ENCODE results near the gene BCAS3. TPM values are rescaled to one million over a fixed set of nuclear protein-coding genes. Genes with fewer than 3 reads are reported as not detected.
"Not testable (repeated sequence)": the region's sequence is repeated elsewhere in the genome, so short reads cannot be mapped to it uniquely, and the experiment has no call there.

BCAS3 gene
- polyA plus RNA-seq, 1 experiment = 17.5 TPM

GRCh38 chr17:60749708-60750107, 72.1 kb downstream of the BCAS3 start:
- ChIA-PET POLR2A (no interaction called here), CTCF (no interaction called here)

GRCh38 chr17:60750640-60751039, 73.0 kb downstream of the BCAS3 start:
- no peaks in the 10 kb centered on the region for H3K27me3 ChIP-seq (ENCODE audit: control insufficient read depth, insufficient read depth, low read length)
- H3K9me3 ChIP-seq (ENCODE audit: control insufficient read depth, insufficient read depth, low read length) = no peaks in the 10 kb centered on the region
- TF ChIP-seq CTCF (IDR thresholded peaks at IDR 0.05; ENCODE audit: low read depth, low read length) = no peak
- H3K4me3 ChIP-seq (ENCODE audit: low read depth, low read length) = no peak overlapping the region
- POLR2A ChIA-PET = no interaction called here
- DNase-seq (ENCODE audit: low read depth, low spot score) = no peak
- H3K27ac ChIP-seq (ENCODE audit: low read depth, low read length) = no peak overlapping the region
- CTCF ChIA-PET = no interaction called here

More at GRCh38 chr17:60749708-60750107, 72.1 kb downstream of the BCAS3 start:
- Histone ChIP-seq H3K27me3 (ENCODE audit: control insufficient read depth, insufficient read depth, low read length) (no peaks in the 10 kb centered on the region), H3K27ac (ENCODE audit: low read depth, low read length) (no peak overlapping the region), H3K9me3 (ENCODE audit: control insufficient read depth, insufficient read depth, low read length) (no peaks in the 10 kb centered on the region), H3K4me3 (ENCODE audit: low read depth, low read length) (no peak overlapping the region)
- no peak for TF ChIP-seq CTCF (IDR thresholded peaks at IDR 0.05; ENCODE audit: low read depth, low read length)
- DNase-seq (ENCODE audit: low read depth, low spot score) = no peak

GRCh38 chr17:60751884-60752283, 74.2 kb downstream of the BCAS3 start:
- H3K4me3 ChIP-seq (ENCODE audit: low read depth, low read length) = no peak overlapping the region
- no peak for TF ChIP-seq CTCF (IDR thresholded peaks at IDR 0.05; ENCODE audit: low read depth, low read length)
- no peak for DNase-seq (ENCODE audit: low read depth, low spot score)
- H3K27me3 ChIP-seq (ENCODE audit: control insufficient read depth, insufficient read depth, low read length) = no peaks in the 10 kb centered on the region
- POLR2A ChIA-PET = no interaction called here
- H3K27ac ChIP-seq (ENCODE audit: low read depth, low read length) = no peak overlapping the region
- CTCF ChIA-PET = no interaction called here
- H3K9me3 ChIP-seq (ENCODE audit: control insufficient read depth, insufficient read depth, low read length) = no peaks in the 10 kb centered on the region

- Histone ChIP-seq H3K4me3 (ENCODE audit: low read depth, low read length) (no peak overlapping the region), H3K9me3 (ENCODE audit: control insufficient read depth, insufficient read depth, low read length) (no peaks in the 10 kb centered on the region), H3K27me3 (ENCODE audit: control insufficient read depth, insufficient read depth, low read length) (no peaks in the 10 kb centered on the region), H3K27ac (ENCODE audit: low read depth, low read length) (no peak overlapping the region)
- CTCF ChIA-PET = no interaction called here
- no peak for DNase-seq (ENCODE audit: low read depth, low spot score)
- POLR2A ChIA-PET = no interaction called here
- TF ChIP-seq CTCF (IDR thresholded peaks at IDR 0.05; ENCODE audit: low read depth, low read length) = no peak
Measured at GRCh38 chr17:60752873-60753577, 75.4 kb downstream of the BCAS3 start.

- TF ChIP-seq CTCF (IDR thresholded peaks at IDR 0.05; ENCODE audit: low read depth, low read length) = no peak
- ChIA-PET CTCF (interaction anchor here (0.6 kb wide), 1 partner anchor 156 kb away, joined by 3 read pairs; no protein-coding TSS in a partner anchor), POLR2A (no interaction called here)
- Histone ChIP-seq H3K9me3 (ENCODE audit: control insufficient read depth, insufficient read depth, low read length) (no peaks in the 10 kb centered on the region), H3K27ac (ENCODE audit: low read depth, low read length) (no peak overlapping the region), H3K4me3 (ENCODE audit: low read depth, low read length) (no peak overlapping the region), H3K27me3 (ENCODE audit: control insufficient read depth, insufficient read depth, low read length) (no peaks in the 10 kb centered on the region)
- DNase-seq (ENCODE audit: low read depth, low spot score) = no peak
Measured at GRCh38 chr17:60754057-60754604, 76.5 kb downstream of the BCAS3 start.

- H3K27me3 ChIP-seq (ENCODE audit: control insufficient read depth, insufficient read depth, low read length); H3K4me3 ChIP-seq (ENCODE audit: low read depth, low read length); H3K27ac ChIP-seq (ENCODE audit: low read depth, low read length); H3K9me3 ChIP-seq (ENCODE audit: control insufficient read depth, insufficient read depth, low read length); DNase-seq (ENCODE audit: low read depth, low spot score); CTCF ChIA-PET; POLR2A ChIA-PET: not testable (repeated sequence)
Measured at GRCh38 chr17:60756798-60757197, 79.1 kb downstream of the BCAS3 start.
